Endodermal cell (in vitro differentiated cells): ENCODE results near the gene KLHDC10. TPM values are rescaled to one million over a fixed set of nuclear protein-coding genes. Genes with fewer than 3 reads are reported as not detected.

Experiments
- DNase-seq: peaks from one replicate; pipeline ENCODE4 v3.0.0-alpha.2; 2017
- H3K27ac ChIP-seq: 2 replicates; pipeline ENCODE4 v1.5.1; 2013; ENCODE audit warnings: mild to moderate bottlenecking, low read depth, low read length, moderate library complexity
- H3K27me3 ChIP-seq: 2 replicates; pipeline ENCODE4 v1.6.1; 2013; ENCODE audit warnings: mild to moderate bottlenecking, low read length, moderate library complexity; ENCODE audit not compliant: insufficient read depth, control insufficient read depth, poor library complexity, severe bottlenecking
- H3K36me3 ChIP-seq: 2 replicates; pipeline ENCODE4 v1.7.0; 2013; ENCODE audit warnings: mild to moderate bottlenecking, low read length, moderate library complexity; ENCODE audit not compliant: control insufficient read depth, insufficient read depth
- H3K4me1 ChIP-seq: one replicate; pipeline ENCODE4 v1.7.0; 2013; ENCODE audit warnings: low read length; ENCODE audit not compliant: control insufficient read depth, insufficient read depth
- H3K4me3 ChIP-seq: 2 replicates; pipeline ENCODE4 v1.5.1; 2013; ENCODE audit warnings: mild to moderate bottlenecking, low read length, moderate library complexity
- H3K9ac ChIP-seq: 2 replicates; pipeline ENCODE4 v1.6.1; 2013; ENCODE audit warnings: mild to moderate bottlenecking, low read length, moderate library complexity; ENCODE audit not compliant: poor library complexity, severe bottlenecking; ENCODE audit errors: extremely low read depth
- H3K9me3 ChIP-seq: 2 replicates; pipeline ENCODE4 v1.6.1; 2013; ENCODE audit warnings: mild to moderate bottlenecking, low read length, moderate library complexity; ENCODE audit not compliant: control insufficient read depth
- H3K27ac Mint-ChIP-seq: 2 replicates; pipeline ENCODE4 v1.8.0; 2020; ENCODE audit warnings: mixed read lengths
- H3K27me3 Mint-ChIP-seq: 2 replicates; pipeline ENCODE4 v1.8.0; 2021; ENCODE audit warnings: mild to moderate bottlenecking, mixed read lengths; ENCODE audit not compliant: insufficient read depth
- H3K36me3 Mint-ChIP-seq: 2 replicates; pipeline ENCODE4 v1.8.0; 2020; ENCODE audit warnings: low read depth, mixed read lengths
- H3K4me1 Mint-ChIP-seq: 2 replicates; pipeline ENCODE4 v1.8.0; 2020; ENCODE audit warnings: mixed read lengths
- H3K4me3 Mint-ChIP-seq: 2 replicates; pipeline ENCODE4 v1.8.0; 2020; ENCODE audit warnings: mild to moderate bottlenecking, moderate library complexity, mixed read lengths
- H3K9me3 Mint-ChIP-seq: 2 replicates; pipeline ENCODE4 v1.8.0; 2020; ENCODE audit warnings: mild to moderate bottlenecking, mixed read lengths
- WGBS, 2 experiments: methylation state at CpG; one replicate each; pipeline versions ENCODE4 v1.1.5 to v1.1.7; 2013; ENCODE audit warnings: missing lambda C conversion rate in 2 of 2, mixed read lengths in 1 of 2; ENCODE audit not compliant: insufficient coverage in 1 of 2, insufficient read length in 1 of 2; 5-methylcytosine and 5-hydroxymethylcytosine counted together
- total RNA-seq, 2 donors: library from RNA; stranded (reverse); fragmentation: NEBNext Ultra II Directional in 1 of 2; extraction: Animal tissue kit (Norgen Biotek cat#: 25700) in 1 of 2; gene quantifications; 2 replicates in 1 of 2; 3 replicates in 1 of 2; pipeline ENCODE4 v1.2.1, GENCODE V29; 2021
- TF ChIP-seq, protein P1 (sequence below): fragments of 200-600 bp; sonication (generic); conservative IDR thresholded peaks from 2 replicates; pipeline ENCODE4 v1.5.0; 2021; ENCODE audit warnings: antibody characterized with exemption, mild to moderate bottlenecking

The KLHDC10 gene
- total RNA-seq, 2 donors from 2014 or later: 20.6 to 22.2 TPM

- H3K27ac ChIP-seq: no peak overlapping the region
- peaks cover 44% of the 10 kb centered on the region for H3K36me3 Mint-ChIP-seq
These were observed 57.5 kb downstream of the KLHDC10 start for GRCh38 chr7:130127821-130128317.

DNA sequence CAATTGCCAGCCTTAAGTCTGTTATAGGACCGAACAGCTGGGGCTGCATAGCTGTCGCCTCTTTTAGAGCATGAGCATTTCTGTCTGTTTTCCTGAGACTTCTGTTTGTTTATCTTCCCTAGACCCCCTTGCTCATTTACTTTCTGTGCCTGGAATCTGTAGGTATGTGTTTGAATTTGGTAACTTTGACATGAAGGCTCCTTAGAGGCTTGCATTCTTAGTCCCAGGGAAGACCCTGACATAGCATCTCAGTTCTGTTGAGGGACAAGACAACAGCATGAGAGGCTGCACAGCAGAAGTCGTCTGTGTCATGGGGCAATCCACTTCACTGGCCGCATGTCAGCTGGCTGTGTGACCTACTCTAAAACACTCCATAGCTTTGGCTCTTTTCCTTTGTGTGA, 58.7 kb downstream of the KLHDC10 start:
- Mint-ChIP-seq H3K9me3 (no peaks in the 10 kb centered on the region), H3K36me3 (peaks cover 36% of the 10 kb centered on the region), H3K27ac (no peak overlapping the region), H3K4me1 (peaks cover 7% of the 10 kb centered on the region), H3K4me3 (no peak overlapping the region), H3K27me3 (no peaks in the 10 kb centered on the region)
- H3K27me3 ChIP-seq: no peaks in the 10 kb centered on the region
- no peaks in the 10 kb centered on the region for H3K9me3 ChIP-seq
- no peak overlapping the region for H3K4me3 ChIP-seq
- WGBS, 2 experiments: 96 to 98% methylated on average over 3 to 4 of the region's 4 CpGs
- H3K36me3 ChIP-seq: peaks cover 51% of the 10 kb centered on the region
- peaks cover 7% of the 10 kb centered on the region for H3K4me1 ChIP-seq
- no peak overlapping the region for H3K9ac ChIP-seq
- H3K27ac ChIP-seq: no peak overlapping the region
- TF ChIP-seq, protein P1, sequence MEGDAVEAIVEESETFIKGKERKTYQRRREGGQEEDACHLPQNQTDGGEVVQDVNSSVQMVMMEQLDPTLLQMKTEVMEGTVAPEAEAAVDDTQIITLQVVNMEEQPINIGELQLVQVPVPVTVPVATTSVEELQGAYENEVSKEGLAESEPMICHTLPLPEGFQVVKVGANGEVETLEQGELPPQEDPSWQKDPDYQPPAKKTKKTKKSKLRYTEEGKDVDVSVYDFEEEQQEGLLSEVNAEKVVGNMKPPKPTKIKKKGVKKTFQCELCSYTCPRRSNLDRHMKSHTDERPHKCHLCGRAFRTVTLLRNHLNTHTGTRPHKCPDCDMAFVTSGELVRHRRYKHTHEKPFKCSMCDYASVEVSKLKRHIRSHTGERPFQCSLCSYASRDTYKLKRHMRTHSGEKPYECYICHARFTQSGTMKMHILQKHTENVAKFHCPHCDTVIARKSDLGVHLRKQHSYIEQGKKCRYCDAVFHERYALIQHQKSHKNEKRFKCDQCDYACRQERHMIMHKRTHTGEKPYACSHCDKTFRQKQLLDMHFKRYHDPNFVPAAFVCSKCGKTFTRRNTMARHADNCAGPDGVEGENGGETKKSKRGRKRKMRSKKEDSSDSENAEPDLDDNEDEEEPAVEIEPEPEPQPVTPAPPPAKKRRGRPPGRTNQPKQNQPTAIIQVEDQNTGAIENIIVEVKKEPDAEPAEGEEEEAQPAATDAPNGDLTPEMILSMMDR: no peak
- no peak for DNase-seq

More at GRCh38 chr7:130127821-130128317, 57.5 kb downstream of the KLHDC10 start:
- H3K27ac Mint-ChIP-seq: no peak overlapping the region
- no peak for DNase-seq
- no peaks in the 10 kb centered on the region for H3K27me3 Mint-ChIP-seq
- H3K4me3 Mint-ChIP-seq: no peak overlapping the region
- WGBS, 2 experiments: 100% methylated on average over 1 of the region's 1 CpG; no CpG with 5 or more reads in 1 of the 2 experiments
- Histone ChIP-seq H3K4me1 (no peaks in the 10 kb centered on the region), H3K9me3 (no peaks in the 10 kb centered on the region), H3K27me3 (no peaks in the 10 kb centered on the region), H3K36me3 (peaks cover 58% of the 10 kb centered on the region), H3K4me3 (no peak overlapping the region), H3K9ac (no peak overlapping the region)
- H3K4me1 Mint-ChIP-seq: no peaks in the 10 kb centered on the region
- H3K9me3 Mint-ChIP-seq: no peaks in the 10 kb centered on the region
- TF ChIP-seq, protein P1: no peak

- H3K27ac ChIP-seq: no peak overlapping the region
- peaks cover 11% of the 10 kb centered on the region for H3K4me1 Mint-ChIP-seq
- H3K9me3 ChIP-seq: no peaks in the 10 kb centered on the region
- H3K27me3 Mint-ChIP-seq: no peaks in the 10 kb centered on the region
- peaks cover 36% of the 10 kb centered on the region for H3K36me3 Mint-ChIP-seq
- TF ChIP-seq, protein P1: no peak
- H3K9ac ChIP-seq: no peak overlapping the region
- no peak for DNase-seq
- no peak overlapping the region for H3K27ac Mint-ChIP-seq
- no peaks in the 10 kb centered on the region for H3K27me3 ChIP-seq
- no peaks in the 10 kb centered on the region for H3K9me3 Mint-ChIP-seq
- peaks cover 10% of the 10 kb centered on the region for H3K4me1 ChIP-seq
- H3K4me3 ChIP-seq: no peak overlapping the region
- 94 to 97% methylated on average over 6 of the region's 6 CpGs for WGBS, 2 experiments
- no peak overlapping the region for H3K4me3 Mint-ChIP-seq
- peaks cover 41% of the 10 kb centered on the region for H3K36me3 ChIP-seq
These were observed 61.0 kb downstream of the KLHDC10 start for GRCh38 chr7:130131191-130131834.
